MM.1S (cell line): Measurements from ENCODE around the gene COQ8B.

Source experiments
- DNase-seq: peaks from one replicate; pipeline ENCODE4 v3.0.0-alpha.2; 2015
- H2AFZ ChIP-seq: fragments of 300-600 bp; sonication (generic); 2 replicates; pipeline ENCODE4 v1.6.0; 2016; ENCODE audit warnings: antibody characterized with exemption, low read length
- H3F3A ChIP-seq: fragments of 300-600 bp; sonication (generic); 2 replicates; pipeline ENCODE4 v1.6.1; 2016; ENCODE audit warnings: mild to moderate bottlenecking, antibody characterized with exemption, low read length, moderate library complexity, mixed read lengths; ENCODE audit not compliant: insufficient read depth
- H3K27ac ChIP-seq: fragments of 300-600 bp; sonication (generic); 2 replicates; pipeline ENCODE4 v1.5.1; 2016; ENCODE audit warnings: mild to moderate bottlenecking, low read length
- H3K27me3 ChIP-seq: fragments of 300-600 bp; sonication (generic); replicated peaks from 2 replicates; pipeline ENCODE4 v1.6.0; 2016; ENCODE audit warnings: low read length; ENCODE audit not compliant: insufficient read depth
- H3K36me3 ChIP-seq: fragments of 300-600 bp; sonication (generic); replicated peaks from 2 replicates; pipeline ENCODE4 v1.6.1; 2016; ENCODE audit warnings: mild to moderate bottlenecking, low read length, mixed read lengths; ENCODE audit not compliant: insufficient read depth
- H3K4me1 ChIP-seq: fragments of 300-600 bp; sonication (generic); 2 replicates; pipeline ENCODE4 v1.6.1; 2016; ENCODE audit warnings: low read length, mixed read lengths
- H3K4me2 ChIP-seq: fragments of 300-600 bp; sonication (generic); 2 replicates; pipeline ENCODE4 v1.6.0; 2016; ENCODE audit warnings: low read depth, low read length
- H3K4me3 ChIP-seq: fragments of 300-600 bp; sonication (generic); 2 replicates; pipeline ENCODE4 v1.5.1; 2016; ENCODE audit warnings: low read length, mixed read lengths
- H3K79me2 ChIP-seq: fragments of 300-600 bp; sonication (generic); 2 replicates; pipeline ENCODE4 v1.6.1; 2016; ENCODE audit warnings: mixed run types, low read length, mixed read lengths
- H3K9ac ChIP-seq: fragments of 300-600 bp; sonication (generic); 2 replicates; pipeline ENCODE4 v1.6.1; 2016; ENCODE audit warnings: low read length, mixed read lengths
- H3K9me2 ChIP-seq: fragments of 300-600 bp; sonication (generic); replicated peaks from 2 replicates; pipeline ENCODE4 v1.6.1; 2016; ENCODE audit warnings: mild to moderate bottlenecking, low read length, mixed read lengths; ENCODE audit not compliant: insufficient read depth
- H3K9me3 ChIP-seq: fragments of 300-600 bp; sonication (generic); replicated peaks from 2 replicates; pipeline ENCODE4 v1.6.1; 2016; ENCODE audit warnings: mild to moderate bottlenecking, low read length, mixed read lengths; ENCODE audit not compliant: insufficient read depth
- H4K20me1 ChIP-seq: fragments of 300-600 bp; sonication (generic); 2 replicates; pipeline ENCODE4 v1.6.1; 2016; ENCODE audit warnings: mild to moderate bottlenecking, low read length, moderate library complexity, mixed read lengths; ENCODE audit not compliant: insufficient read depth
- CTCF ChIP-seq: fragments of 300-600 bp; sonication (generic); IDR thresholded peaks from 2 replicates; pipeline ENCODE4 v1.5.1; 2016; ENCODE audit warnings: antibody characterized with exemption, low read length, mixed read lengths
- EZH2 ChIP-seq: fragments of 300-600 bp; sonication (generic); optimal IDR thresholded peaks from 2 replicates; pipeline ENCODE3; 2017; ENCODE audit warnings: low read depth, mild to moderate bottlenecking, antibody characterized with exemption, low read length, mixed read lengths
- EZH2phosphoT487 ChIP-seq: fragments of 300-600 bp; sonication (generic); IDR thresholded peaks from 2 replicates; pipeline ENCODE4 v1.6.1; 2018; ENCODE audit warnings: antibody characterized with exemption, low read length

Gene COQ8B

DNA sequence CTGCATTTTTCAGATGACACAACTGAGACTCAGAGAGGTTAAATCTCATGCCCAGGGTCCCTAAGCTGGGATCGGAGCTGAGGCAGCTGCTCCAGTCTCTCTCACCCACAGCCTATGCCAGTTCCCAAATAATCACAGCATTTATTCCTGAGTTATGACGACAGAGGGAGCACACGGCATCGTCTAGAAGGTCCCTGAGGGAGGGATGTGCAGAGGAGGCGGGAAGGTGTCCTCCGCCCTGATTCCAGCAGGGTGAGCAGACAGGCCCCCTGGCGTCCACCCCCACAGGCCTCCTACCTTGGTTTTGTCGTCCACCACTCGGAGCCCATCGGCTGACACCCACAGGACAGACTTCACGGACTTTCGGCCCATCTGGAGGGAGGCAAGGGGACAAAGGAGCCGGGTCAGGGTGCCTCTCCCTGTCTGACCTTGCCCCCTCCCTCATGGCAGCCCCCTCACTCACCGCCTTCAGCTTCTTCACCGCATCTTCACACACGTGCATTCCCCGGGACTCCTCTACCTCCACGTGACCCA, 34.2 kb downstream of the COQ8B start:
- H3K9ac ChIP-seq = no peak overlapping the region
- TF ChIP-seq EZH2phosphoT487 (no peak), EZH2 (no peak), CTCF (no peak)
- H3K4me1 ChIP-seq = no peaks in the 10 kb centered on the region
- no peaks in the 10 kb centered on the region for H3K27me3 ChIP-seq
- no peaks in the 10 kb centered on the region for H3K9me3 ChIP-seq
- no peaks in the 10 kb centered on the region for H3F3A ChIP-seq
- no peaks in the 10 kb centered on the region for H3K9me2 ChIP-seq
- H3K27ac ChIP-seq = no peak overlapping the region
- DNase-seq = no peak
- no peaks in the 10 kb centered on the region for H4K20me1 ChIP-seq
- H3K36me3 ChIP-seq = no peaks in the 10 kb centered on the region
- no peak overlapping the region for H2AFZ ChIP-seq
- no peak overlapping the region for H3K4me3 ChIP-seq
- no peak overlapping the region for H3K4me2 ChIP-seq
- no peaks in the 10 kb centered on the region for H3K79me2 ChIP-seq

GRCh38 chr19:40681039-40681438, 35.6 kb downstream of the COQ8B start:
- no peaks in the 10 kb centered on the region for H3K79me2 ChIP-seq
- H3K4me3 ChIP-seq = no peak overlapping the region
- no peaks in the 10 kb centered on the region for H3K9me3 ChIP-seq
- no peaks in the 10 kb centered on the region for H3K4me1 ChIP-seq
- H3K4me2 ChIP-seq = no peak overlapping the region
- H3F3A ChIP-seq = no peaks in the 10 kb centered on the region
- TF ChIP-seq EZH2phosphoT487 = no peak
- no peak overlapping the region for H3K9ac ChIP-seq
- no peak overlapping the region for H3K27ac ChIP-seq
- H3K27me3 ChIP-seq = no peaks in the 10 kb centered on the region
- no peak for DNase-seq
- no peaks in the 10 kb centered on the region for H3K9me2 ChIP-seq
- H3K36me3 ChIP-seq = no peaks in the 10 kb centered on the region
- H2AFZ ChIP-seq = no peak overlapping the region
- H4K20me1 ChIP-seq = no peaks in the 10 kb centered on the region

DNA sequence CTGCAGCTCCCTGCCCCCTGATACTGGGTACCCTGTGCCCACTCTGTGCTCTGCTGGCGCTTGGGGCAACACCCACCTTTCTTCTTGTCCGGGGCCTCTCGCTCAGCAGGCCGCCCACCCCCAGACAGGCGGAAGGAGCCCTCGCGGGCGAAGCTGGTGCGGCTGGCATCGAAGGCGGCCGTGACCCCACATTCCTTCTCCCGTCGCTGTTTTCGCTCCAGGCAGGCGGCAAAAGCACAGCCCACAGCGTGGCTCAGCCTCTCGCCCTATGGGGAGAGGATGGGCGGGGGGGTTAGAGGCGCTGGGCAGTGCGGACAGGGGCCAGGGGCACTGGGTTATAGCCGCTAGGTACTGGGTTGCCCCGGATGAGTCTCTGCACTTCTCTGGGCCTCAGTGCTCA, 39.5 kb downstream of the COQ8B start:
- H3F3A ChIP-seq = no peaks in the 10 kb centered on the region

More for the DNA sequence above, 39.5 kb downstream of the COQ8B start:
- H3K9ac ChIP-seq = no peak overlapping the region
- TF ChIP-seq CTCF (no peak), EZH2phosphoT487 (no peak), EZH2 (no peak)
- H3K4me2 ChIP-seq = no peak overlapping the region
- H4K20me1 ChIP-seq = no peaks in the 10 kb centered on the region
- no peak overlapping the region for H3K4me3 ChIP-seq
- H3K9me2 ChIP-seq = no peaks in the 10 kb centered on the region
- H3K79me2 ChIP-seq = no peaks in the 10 kb centered on the region
- H3K9me3 ChIP-seq = no peaks in the 10 kb centered on the region
- no peak for DNase-seq
- H3K27me3 ChIP-seq = no peaks in the 10 kb centered on the region
- no peaks in the 10 kb centered on the region for H3K36me3 ChIP-seq
- no peaks in the 10 kb centered on the region for H3K4me1 ChIP-seq
- no peak overlapping the region for H3K27ac ChIP-seq
- no peak overlapping the region for H2AFZ ChIP-seq
